Thoracic aorta (tissue), 2 donors: ENCODE data around the gene CCL8. TPM values are rescaled to one million over a fixed set of nuclear protein-coding genes. Genes with fewer than 3 reads are reported as not detected.

Experiments used
- ATAC-seq: fragments of 150-250 bp; one replicate; pipeline ENCODE4 v1.8.0; 2017; ENCODE audit warnings: low read depth; ENCODE audit not compliant: insufficient number of reproducible peaks, low FRiP score
- DNase-seq: peaks from one replicate; pipeline ENCODE4 v3.0.0-alpha.2; 2020; ENCODE audit warnings: low spot score
- H3K27ac ChIP-seq, 2 donors: fragments of 200-600 bp; sonication (generic); 1 replicate in 1 of 2; 2 replicates in 1 of 2; pipeline ENCODE4 v1.5.1; 2016; ENCODE audit warnings: mild to moderate bottlenecking in 2 of 2, moderate library complexity in 2 of 2
- H3K27me3 ChIP-seq: fragments of 200-600 bp; sonication (generic); replicated peaks from 2 replicates; pipeline ENCODE4 v1.6.0; 2016; ENCODE audit warnings: mild to moderate bottlenecking; ENCODE audit not compliant: insufficient read depth
- H3K36me3 ChIP-seq: fragments of 200-600 bp; sonication (generic); one replicate; pipeline ENCODE4 v1.5.1; 2016
- H3K4me1 ChIP-seq, 2 donors: fragments of 200-600 bp; sonication (generic); 1 replicate in 1 of 2; 2 replicates in 1 of 2; pipeline versions ENCODE4 v1.5.1 to v1.6.0; 2016; ENCODE audit warnings: low read depth in 2 of 2, mild to moderate bottlenecking in 1 of 2; ENCODE audit not compliant: control insufficient read depth in 1 of 2
- H3K4me3 ChIP-seq: fragments of 200-600 bp; sonication (generic); 2 replicates; pipeline ENCODE4 v1.5.1; 2016; ENCODE audit warnings: mild to moderate bottlenecking
- H3K9me3 ChIP-seq: fragments of 200-600 bp; sonication (generic); 2 replicates; pipeline ENCODE4 v1.5.1; 2016
- CTCF ChIP-seq: fragments of 200-600 bp; sonication (generic); IDR thresholded peaks from one replicate; pipeline ENCODE4 v1.5.1; 2019; ENCODE audit warnings: antibody characterized with exemption
- total RNA-seq, 2 donors: library from RNA; depleted of rRNA; stranded (reverse); fragments of >200 nt; gene quantifications; one replicate each; pipeline versions ENCODE4 v1.1.0 to v1.2.3, GENCODE V29; 2016

The CCL8 gene
- total RNA-seq, 2 donors from 2014 or later = 2.5 to 3.7 TPM

GRCh38 chr17:34357398-34357797 lies 38.2 kb downstream of the CCL8 start:
- Histone ChIP-seq H3K36me3 (no peaks in the 10 kb centered on the region), H3K27me3 (no peaks in the 10 kb centered on the region), H3K27ac (no peak overlapping the region), H3K9me3 (no peaks in the 10 kb centered on the region), H3K4me3 (no peak overlapping the region), H3K4me1 (peaks cover 0 to 3% of the 10 kb centered on the region in 2 donors)
- ATAC-seq (no peak), DNase-seq (no peak)
- TF ChIP-seq CTCF = no peak

- no peak overlapping the region for H3K4me3 ChIP-seq
- ATAC-seq = no peak
- H3K9me3 ChIP-seq = no peaks in the 10 kb centered on the region
- H3K36me3 ChIP-seq = no peaks in the 10 kb centered on the region
- no peak for TF ChIP-seq CTCF
- no peak for DNase-seq
- H3K27ac ChIP-seq = no peak overlapping the region
- peaks cover 0 to 3% of the 10 kb centered on the region in 2 donors for H3K4me1 ChIP-seq
- no peaks in the 10 kb centered on the region for H3K27me3 ChIP-seq
Measured at GRCh38 chr17:34358631-34359030, 39.4 kb downstream of the CCL8 start.

GRCh38 chr17:34360601-34361270 lies 41.5 kb downstream of the CCL8 start:
- ATAC-seq (no peak), DNase-seq (no peak)
- Histone ChIP-seq H3K4me1 (no peaks in the 10 kb centered on the region), H3K27me3 (no peaks in the 10 kb centered on the region), H3K9me3 (no peaks in the 10 kb centered on the region), H3K27ac (no peak overlapping the region), H3K36me3 (no peaks in the 10 kb centered on the region), H3K4me3 (no peak overlapping the region)
- TF ChIP-seq CTCF = no peak

GRCh38 chr17:34361478-34362061 lies 42.3 kb downstream of the CCL8 start:
- ATAC-seq (peak; percentile 44), DNase-seq (peak; percentile 47)
- no peaks in the 10 kb centered on the region for H3K27me3 ChIP-seq
- no peaks in the 10 kb centered on the region for H3K4me1 ChIP-seq
- no peak overlapping the region for H3K27ac ChIP-seq
- TF ChIP-seq CTCF = peak; percentile 96
- H3K9me3 ChIP-seq = no peaks in the 10 kb centered on the region
- H3K36me3 ChIP-seq = no peaks in the 10 kb centered on the region
- no peak overlapping the region for H3K4me3 ChIP-seq

- Histone ChIP-seq H3K4me3 (no peak within 1 kb of the TSS), H3K27me3 (no peaks in the 10 kb centered on the region), H3K9me3 (no peaks in the 10 kb centered on the region), H3K36me3 (no peaks in the 10 kb centered on the region), H3K27ac (no peak within 1 kb of the TSS), H3K4me1 (no peaks in the 10 kb centered on the region)
- no peak for ATAC-seq
- no peak for TF ChIP-seq CTCF
- DNase-seq = no peak
Measured at GRCh38 chr17:34363183-34363661, 44.0 kb downstream of the CCL8 start, which contains the start of gene CCL1. CCL1 (minus strand) TSS chr17:34363233; CDS start chr17:34363161, 72 bp downstream.
